ENCODE measurements around the gene ZNF724.

GRCh38 chr19:23260956-23261355, 10.8 kb upstream of the ZNF724 start:
- TF ChIP-seq CTCF (IDR thresholded peaks at IDR 0.05; ENCODE audit: insufficient read depth, low read length, poor library complexity, severe bottlenecking) (no peak), EZH2phosphoT487 (conservative IDR thresholded peaks at IDR 0.05; ENCODE audit: low read length) (no peak)
